GM19099 (cell line): ENCODE data around the gene FGD5.

Experiments used
- POLR2A ChIP-seq: IDR thresholded peaks from 3 replicates; pipeline ENCODE4 v1.6.1; 2011; ENCODE audit warnings: low read depth; ENCODE audit not compliant: insufficient read length; ENCODE audit errors: extremely low read depth

FGD5 gene

GRCh38 chr3:14829811-14830210, 11.0 kb downstream of the FGD5 start:
- no peak for TF ChIP-seq POLR2A

DNA sequence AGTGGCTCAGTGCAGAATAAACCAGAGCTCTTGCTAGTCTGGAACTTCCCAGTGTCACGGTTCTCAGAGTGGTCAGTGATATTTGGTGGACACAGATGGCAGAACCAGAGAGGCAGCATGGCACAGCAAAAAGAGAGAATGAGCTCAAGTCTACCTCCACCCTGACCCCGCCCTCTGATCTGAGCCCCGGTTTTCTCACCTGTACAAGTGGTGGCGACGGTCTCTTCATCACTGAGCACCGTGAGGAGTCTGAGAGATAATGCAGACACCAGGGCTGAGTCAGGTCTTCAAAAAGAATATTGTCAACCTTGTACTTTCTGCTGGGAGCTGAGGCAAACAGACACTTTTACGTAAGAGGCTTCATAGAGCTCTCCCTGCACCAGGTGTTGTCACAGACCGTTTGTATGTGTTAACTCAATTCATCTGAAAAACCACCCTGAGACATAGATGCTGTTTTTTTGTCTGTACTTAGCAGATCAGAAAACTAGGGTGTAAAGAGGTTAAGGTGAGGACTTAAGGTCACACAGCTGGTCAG, 13.2 kb downstream of the FGD5 start:
- no peak for TF ChIP-seq POLR2A

DNA sequence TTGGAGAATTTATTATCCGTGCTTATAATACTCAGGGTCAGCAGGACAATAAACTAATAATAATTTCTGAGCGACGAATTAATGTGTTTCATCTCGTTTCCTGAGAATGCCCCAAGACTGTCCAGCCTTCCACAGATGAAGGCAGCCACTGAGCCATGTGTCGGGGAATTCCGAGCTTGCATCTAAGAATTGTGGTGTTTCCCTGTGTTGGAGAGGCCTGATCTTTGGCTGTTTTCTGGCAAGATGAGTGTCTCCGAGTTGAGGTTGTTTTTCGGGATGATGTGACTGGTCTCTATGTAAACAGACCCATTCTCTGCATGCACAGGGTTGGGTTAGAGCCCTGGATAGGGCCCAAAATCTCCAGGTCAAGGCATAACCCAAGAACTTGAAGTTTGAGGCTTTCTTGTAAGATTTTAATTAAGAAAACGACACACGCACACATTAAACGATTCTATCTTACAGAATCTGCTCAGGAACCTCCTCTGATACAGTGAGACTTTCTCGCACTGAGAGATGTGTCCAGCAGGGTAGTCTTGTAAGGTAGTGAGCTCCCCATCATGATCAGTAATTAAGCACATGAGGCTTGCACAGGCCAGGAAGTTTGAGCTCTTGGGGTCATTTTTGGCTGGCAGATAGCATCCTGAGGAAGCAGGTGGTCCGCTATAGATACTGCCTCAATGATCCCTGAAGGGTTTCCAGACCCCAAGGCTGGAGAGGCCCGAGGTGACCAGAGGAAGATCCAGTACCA, 14.4 kb downstream of the FGD5 start:
- TF ChIP-seq POLR2A = no peak

DNA sequence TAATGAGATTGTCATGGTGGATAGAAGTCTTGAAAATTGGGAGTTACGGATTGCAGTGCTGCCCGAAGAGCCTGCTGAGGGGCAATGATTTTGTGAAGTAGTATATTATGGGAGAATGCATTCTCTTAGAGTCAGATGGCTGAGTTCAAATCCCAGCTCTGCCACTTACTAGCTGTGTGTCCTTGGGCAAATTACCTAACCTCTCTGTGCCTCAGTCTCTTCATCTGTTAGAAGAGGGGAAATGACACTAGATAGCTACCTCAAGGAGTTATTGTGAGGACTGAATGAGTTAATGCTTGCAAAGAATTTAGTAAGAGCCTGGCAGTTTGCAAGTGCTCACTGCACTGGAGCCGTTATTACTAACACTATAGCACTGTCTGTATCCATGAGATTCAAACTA, 15.4 kb downstream of the FGD5 start:
- no peak for TF ChIP-seq POLR2A

GRCh38 chr3:14834807-14835466, 16.2 kb downstream of the FGD5 start:
- no peak for TF ChIP-seq POLR2A

DNA sequence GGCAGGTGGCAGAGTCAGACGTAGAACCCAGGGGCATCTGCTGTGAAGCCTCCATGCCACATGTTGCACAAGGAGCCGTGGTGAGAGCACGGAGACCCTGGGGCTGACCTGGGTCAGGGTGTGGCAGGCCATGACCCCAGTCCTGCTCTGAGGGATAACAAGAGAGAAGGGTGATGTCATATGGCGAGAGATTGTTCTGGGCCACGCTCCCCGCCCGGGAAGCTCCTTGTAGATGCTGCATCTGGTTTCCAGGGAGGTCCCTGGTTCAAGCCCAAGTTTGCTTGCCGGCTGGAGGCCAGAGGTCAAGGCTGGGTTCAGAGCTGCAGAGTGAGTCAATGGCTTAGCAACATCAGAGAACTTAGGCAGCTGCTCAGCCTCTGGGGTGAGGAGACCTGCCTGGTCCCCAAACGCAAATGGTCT, 17.3 kb downstream of the FGD5 start:
- TF ChIP-seq POLR2A = no peak

DNA sequence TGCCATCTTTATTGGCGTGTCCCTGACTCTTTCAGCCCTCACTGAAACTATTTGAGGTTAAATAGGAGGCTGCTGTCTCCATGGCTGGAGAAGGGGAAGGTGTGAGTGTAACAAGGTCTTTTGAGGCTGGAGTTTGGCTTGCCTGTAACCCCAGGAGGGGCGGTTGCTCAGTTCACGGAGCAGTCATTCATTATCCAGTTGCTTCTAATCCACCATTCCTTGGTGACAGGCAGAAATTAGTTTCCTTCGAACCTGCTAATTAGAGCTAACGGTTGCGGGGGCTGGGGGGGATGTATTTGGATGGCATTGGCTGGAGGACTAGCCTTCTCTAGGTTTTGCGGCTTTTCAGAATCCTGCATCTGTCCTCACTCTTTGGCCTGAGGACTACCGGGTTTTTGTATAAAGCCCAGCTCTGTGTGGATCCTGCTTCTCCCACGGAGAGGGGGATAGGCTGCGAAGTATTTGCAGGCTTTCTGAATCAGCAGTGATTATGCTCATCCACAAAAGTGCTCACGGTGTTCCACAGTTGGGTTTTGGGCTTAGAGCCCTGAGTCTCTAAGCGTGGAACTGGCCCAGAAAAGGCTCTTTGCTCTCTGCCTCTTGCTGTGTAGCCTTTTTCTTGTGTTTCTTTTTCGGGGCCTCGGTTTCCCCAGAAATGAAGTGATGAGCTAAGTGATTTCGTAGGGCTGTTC, 18.6 kb downstream of the FGD5 start:
- no peak for TF ChIP-seq POLR2A

- TF ChIP-seq POLR2A = no peak
These were observed 19.1 kb downstream of the FGD5 start for GRCh38 chr3:14837878-14838258.

DNA sequence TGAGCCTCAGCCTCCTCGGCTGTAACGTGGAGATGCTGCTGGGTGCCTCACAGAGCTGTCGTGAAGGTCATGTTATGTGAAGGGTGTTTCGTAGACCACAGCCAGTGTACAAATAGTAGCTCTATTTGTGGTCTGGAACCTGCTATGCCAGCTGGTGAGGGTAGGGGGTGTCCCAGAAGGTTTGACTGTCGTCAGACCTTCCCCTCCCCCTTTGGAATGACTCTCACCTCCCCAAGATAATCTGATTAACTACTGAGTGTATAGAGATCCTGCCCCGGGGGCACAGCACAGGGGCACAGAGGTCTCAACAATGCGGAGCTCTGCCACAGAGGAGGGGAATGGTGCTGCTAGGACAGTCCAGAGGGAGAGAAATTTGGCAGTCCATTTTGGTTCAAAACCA, 20.5 kb downstream of the FGD5 start:
- no peak for TF ChIP-seq POLR2A

DNA sequence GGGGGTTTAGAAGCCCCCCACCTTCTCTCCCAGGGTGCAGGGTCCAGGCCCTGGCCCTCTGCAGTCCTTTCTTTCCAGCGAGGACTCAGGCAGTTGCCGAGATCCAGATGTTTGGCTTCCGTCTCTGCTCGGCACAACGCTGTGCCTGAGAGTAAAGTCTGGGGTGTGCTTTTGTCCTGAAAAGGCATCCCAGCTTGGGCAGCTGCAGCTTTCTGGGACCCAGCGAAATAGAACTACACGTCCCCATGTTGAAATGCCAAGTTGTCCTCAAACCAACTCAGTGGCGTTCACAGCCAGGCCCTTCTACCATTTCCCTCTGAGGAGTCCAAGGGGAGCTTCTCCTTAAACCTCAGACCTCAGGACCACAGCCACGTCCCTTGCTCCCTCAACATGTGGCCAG, 23.1 kb downstream of the FGD5 start:
- TF ChIP-seq POLR2A = no peak

DNA sequence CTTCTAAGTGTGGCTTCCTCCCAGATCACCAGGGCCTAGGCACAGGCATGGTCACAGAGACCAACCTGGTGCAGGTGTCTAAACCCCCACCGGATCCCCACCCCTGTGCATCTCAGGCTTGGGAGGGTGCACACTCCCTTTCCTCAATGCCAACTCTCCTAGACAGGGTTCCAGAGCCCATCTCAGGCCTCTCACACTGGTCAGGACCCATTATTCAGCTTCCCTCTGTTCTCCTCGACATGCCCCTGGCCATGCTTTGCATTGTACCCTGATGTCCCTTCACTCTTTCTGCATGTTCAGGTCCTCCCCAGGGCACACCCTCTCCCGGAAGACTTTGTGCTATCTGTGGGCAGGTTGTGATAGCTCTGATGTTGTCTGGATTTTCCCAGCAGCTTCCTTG, 23.5 kb downstream of the FGD5 start:
- TF ChIP-seq POLR2A = no peak

GRCh38 chr3:14843321-14843720, 24.6 kb downstream of the FGD5 start:
- no peak for TF ChIP-seq POLR2A

DNA sequence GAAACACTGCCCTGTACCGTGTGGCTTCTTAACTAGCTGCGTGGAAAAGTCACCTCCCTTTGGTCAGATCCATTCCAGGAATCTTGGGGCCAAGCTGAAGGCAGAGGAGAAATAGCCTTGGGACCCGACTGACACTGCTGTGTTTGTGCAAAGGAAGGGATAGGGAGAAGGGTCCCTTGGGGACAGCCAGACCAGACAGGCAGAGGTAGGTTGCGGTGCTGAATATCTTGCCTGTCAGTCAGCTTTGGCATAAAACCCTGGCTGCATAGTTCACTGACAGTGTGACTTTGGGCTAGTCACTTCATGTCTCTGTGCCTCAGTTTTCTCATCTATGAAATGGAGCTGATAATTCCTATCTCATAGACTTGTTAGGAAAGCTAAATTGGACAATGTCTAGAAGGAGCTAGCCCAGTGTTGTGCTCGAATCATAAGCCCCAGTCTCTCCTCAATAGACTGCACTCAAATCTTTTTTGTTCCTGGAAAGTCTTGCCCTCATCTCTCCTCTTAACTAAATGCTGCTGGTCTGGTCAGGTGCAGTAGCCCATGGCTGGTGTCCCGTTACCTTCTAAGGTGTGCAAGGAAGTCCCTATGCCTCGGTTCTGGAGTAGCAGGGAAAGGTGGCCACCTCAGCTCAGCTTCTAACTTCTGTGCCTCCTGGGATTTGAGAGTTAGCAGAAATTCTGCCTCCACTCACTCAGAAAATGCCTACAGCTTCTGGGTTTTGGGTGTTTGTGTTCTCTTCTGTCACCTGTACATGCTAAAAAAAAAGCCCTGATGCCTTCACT, 25.8 kb downstream of the FGD5 start:
- TF ChIP-seq POLR2A = no peak

DNA sequence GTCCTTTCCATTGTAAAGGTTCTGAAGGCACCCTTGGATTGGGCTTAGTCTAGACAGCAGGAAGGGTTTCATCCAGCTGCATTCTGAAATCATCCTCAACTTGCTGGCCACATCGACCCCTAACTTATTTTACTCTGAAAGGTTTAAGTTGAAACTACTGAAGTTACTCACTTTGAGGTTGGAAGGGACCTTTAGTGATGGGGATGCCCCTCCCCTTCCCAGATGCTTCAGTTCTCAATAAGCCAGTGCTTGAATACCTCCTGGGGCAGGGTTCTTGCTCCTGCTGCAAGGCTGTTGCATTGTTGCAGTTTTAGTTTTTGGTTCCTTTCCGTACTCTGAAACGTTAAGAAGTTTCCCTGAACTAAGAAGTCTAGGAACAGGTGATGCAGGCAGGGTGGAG, 26.4 kb downstream of the FGD5 start:
- no peak for TF ChIP-seq POLR2A

GRCh38 chr3:14845826-14846225, 27.1 kb downstream of the FGD5 start:
- TF ChIP-seq POLR2A = no peak
